ENCODE data around the gene LRRC7. TPM values are rescaled to one million over a fixed set of nuclear protein-coding genes. Genes with fewer than 3 reads are reported as not detected.

Gene LRRC7
- total and polyA plus RNA-seq, 2 donors (not counting 1 experiment from before 2014, with no cell fraction given), result 0.03 TPM; not detected in 1

DNA sequence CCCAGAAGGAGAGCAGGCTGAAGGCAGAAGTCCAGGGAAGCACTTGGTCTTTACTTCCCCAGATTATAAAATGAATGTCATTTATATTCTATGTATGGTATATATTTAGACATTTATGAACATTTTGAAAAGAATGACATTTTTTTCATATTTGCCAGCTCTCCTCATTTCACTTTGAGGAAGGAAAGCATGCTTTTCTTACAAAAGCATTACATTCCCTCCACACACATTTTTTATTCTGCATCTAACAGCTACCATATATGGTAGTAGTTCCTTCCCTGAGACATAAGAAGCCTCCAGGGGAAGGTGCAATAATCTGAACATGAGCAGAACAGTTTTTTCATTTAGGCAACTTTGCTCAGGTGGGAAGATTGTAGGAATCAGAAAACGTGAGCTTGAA, 94.0 kb downstream of the LRRC7 start:
- Histone ChIP-seq H3K9ac (ENCODE audit: insufficient read depth, low read length) (no peak overlapping the region), H3K4me1 (ENCODE audit: control insufficient read depth, extremely low read depth, insufficient read depth, low read length) (no peaks in the 10 kb centered on the region), H3K27ac (ENCODE audit: insufficient read depth, low read length) (no peak overlapping the region), H3K4me2 (ENCODE audit: extremely low read depth, insufficient read depth, low read length) (no peak overlapping the region), H3K9me3 (ENCODE audit: control insufficient read depth, insufficient read depth, low read depth, low read length) (no peaks in the 10 kb centered on the region), H2AFZ (ENCODE audit: low read length) (no peak overlapping the region), H3K4me3 (replicated peaks in 1 of 4; ENCODE audit: control extremely low read depth in 1 of 4, insufficient read depth in 1 of 4, low read depth in 3 of 4, low read length in 4 of 4) (no peak overlapping the region), H4K20me1 (ENCODE audit: control insufficient read depth, extremely low read depth, insufficient read depth, low read length) (no peaks in the 10 kb centered on the region), H3K27me3 (ENCODE audit: control insufficient read depth, insufficient read depth, low read length) (no peaks in the 10 kb centered on the region), H3K79me2 (ENCODE audit: control insufficient read depth, insufficient read depth, low read length) (no peaks in the 10 kb centered on the region), H3K36me3 (ENCODE audit: control insufficient read depth, insufficient read depth, low read length) (no peaks in the 10 kb centered on the region)
- TF ChIP-seq, protein P1, sequence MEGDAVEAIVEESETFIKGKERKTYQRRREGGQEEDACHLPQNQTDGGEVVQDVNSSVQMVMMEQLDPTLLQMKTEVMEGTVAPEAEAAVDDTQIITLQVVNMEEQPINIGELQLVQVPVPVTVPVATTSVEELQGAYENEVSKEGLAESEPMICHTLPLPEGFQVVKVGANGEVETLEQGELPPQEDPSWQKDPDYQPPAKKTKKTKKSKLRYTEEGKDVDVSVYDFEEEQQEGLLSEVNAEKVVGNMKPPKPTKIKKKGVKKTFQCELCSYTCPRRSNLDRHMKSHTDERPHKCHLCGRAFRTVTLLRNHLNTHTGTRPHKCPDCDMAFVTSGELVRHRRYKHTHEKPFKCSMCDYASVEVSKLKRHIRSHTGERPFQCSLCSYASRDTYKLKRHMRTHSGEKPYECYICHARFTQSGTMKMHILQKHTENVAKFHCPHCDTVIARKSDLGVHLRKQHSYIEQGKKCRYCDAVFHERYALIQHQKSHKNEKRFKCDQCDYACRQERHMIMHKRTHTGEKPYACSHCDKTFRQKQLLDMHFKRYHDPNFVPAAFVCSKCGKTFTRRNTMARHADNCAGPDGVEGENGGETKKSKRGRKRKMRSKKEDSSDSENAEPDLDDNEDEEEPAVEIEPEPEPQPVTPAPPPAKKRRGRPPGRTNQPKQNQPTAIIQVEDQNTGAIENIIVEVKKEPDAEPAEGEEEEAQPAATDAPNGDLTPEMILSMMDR (conservative IDR thresholded peaks at IDR 0.05 in 1 of 2, IDR thresholded peaks at IDR 0.05 in 1 of 2; ENCODE audit: low read depth in 1 of 2, low read length in 2 of 2), result no peak
- TF ChIP-seq EZH2 (IDR thresholded peaks at IDR 0.05; ENCODE audit: low read length, missing control alignments), result no peak
- peak in 1 of 2 donors; percentile 31 for DNase-seq (ENCODE audit: low read depth in 2 of 2)

DNA sequence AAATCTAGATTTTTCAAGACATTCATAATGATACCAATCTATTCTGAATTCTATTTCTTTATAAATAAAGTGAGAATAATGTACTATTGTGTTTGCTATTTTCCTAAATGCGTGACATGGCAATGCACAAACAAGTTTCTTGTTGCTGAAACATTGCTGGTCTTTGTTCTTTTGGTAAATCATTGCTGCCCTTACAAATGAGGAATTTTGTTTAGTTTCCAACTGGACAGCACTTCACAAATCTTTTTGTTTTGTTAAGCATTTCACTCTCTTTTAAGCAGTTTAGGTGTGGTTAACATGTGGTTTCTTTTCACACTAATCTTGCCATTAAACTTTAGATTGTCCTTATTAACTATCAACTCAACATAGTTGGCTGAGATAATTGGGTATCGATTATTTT, 94.6 kb downstream of the LRRC7 start:
- H3K79me2 ChIP-seq (ENCODE audit: control insufficient read depth, insufficient read depth, low read length), result no peaks in the 10 kb centered on the region
- no peaks in the 10 kb centered on the region for H3K4me1 ChIP-seq (ENCODE audit: control insufficient read depth, extremely low read depth, insufficient read depth, low read length)
- H3K9ac ChIP-seq (ENCODE audit: insufficient read depth, low read length), result no peak overlapping the region
- no peaks in the 10 kb centered on the region for H4K20me1 ChIP-seq (ENCODE audit: control insufficient read depth, extremely low read depth, insufficient read depth, low read length)
- no peaks in the 10 kb centered on the region for H3K9me3 ChIP-seq (ENCODE audit: control insufficient read depth, insufficient read depth, low read depth, low read length)
- no peak overlapping the region for H2AFZ ChIP-seq (ENCODE audit: low read length)
- DNase-seq (ENCODE audit: low read depth in 2 of 2), result no peak
- no peak overlapping the region for H3K27ac ChIP-seq (ENCODE audit: insufficient read depth, low read length)
- no peak overlapping the region for H3K4me2 ChIP-seq (ENCODE audit: extremely low read depth, insufficient read depth, low read length)
- TF ChIP-seq EZH2 (IDR thresholded peaks at IDR 0.05; ENCODE audit: low read length, missing control alignments), result no peak
- TF ChIP-seq, protein P1 (conservative IDR thresholded peaks at IDR 0.05 in 1 of 2, IDR thresholded peaks at IDR 0.05 in 1 of 2; ENCODE audit: low read depth in 1 of 2, low read length in 2 of 2), result no peak
- H3K27me3 ChIP-seq (ENCODE audit: control insufficient read depth, insufficient read depth, low read length), result no peaks in the 10 kb centered on the region
- H3K36me3 ChIP-seq (ENCODE audit: control insufficient read depth, insufficient read depth, low read length), result no peaks in the 10 kb centered on the region
- H3K4me3 ChIP-seq (replicated peaks in 1 of 4; ENCODE audit: control extremely low read depth in 1 of 4, insufficient read depth in 1 of 4, low read depth in 3 of 4, low read length in 4 of 4), result no peak overlapping the region

DNA sequence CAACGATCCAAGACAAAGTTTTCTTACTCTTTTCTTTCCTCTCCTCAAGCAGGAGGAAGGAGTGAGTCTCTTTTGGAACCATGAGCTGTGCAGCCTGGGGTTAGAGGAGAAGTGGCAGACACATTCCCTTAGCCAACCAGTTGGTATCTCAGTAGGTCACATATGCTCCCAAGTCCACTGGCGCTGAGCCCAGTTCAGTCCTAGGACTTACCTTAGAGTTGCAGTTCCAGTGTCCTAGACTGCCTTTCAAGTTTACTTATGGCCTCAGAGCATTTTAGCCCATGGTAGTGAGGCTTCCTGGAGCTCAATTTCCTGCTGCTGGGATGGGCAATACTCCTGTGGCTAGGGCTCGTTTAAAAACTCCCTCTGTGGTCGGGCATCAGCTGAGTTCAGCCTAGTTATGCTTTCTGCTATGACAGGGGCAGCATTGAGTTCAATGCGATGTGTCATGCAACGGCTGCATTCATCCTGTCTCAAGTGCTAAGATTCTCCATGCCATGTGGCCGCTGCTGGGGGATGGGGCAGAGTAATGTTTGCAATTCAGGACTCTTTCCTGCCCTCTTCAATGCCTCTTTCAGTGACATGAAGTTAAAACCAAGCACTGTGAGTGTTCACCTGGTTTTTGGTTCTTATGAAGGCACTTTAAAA, 103.8 kb downstream of the LRRC7 start:
- no peak overlapping the region for H2AFZ ChIP-seq (ENCODE audit: low read length)
- H3K4me1 ChIP-seq (ENCODE audit: control insufficient read depth, extremely low read depth, insufficient read depth, low read length), result no peaks in the 10 kb centered on the region
- no peak for TF ChIP-seq EZH2 (IDR thresholded peaks at IDR 0.05; ENCODE audit: low read length, missing control alignments)
- TF ChIP-seq, protein P1 (conservative IDR thresholded peaks at IDR 0.05 in 1 of 2, IDR thresholded peaks at IDR 0.05 in 1 of 2; ENCODE audit: low read depth in 1 of 2, low read length in 2 of 2), result no peak
- H3K27me3 ChIP-seq (ENCODE audit: control insufficient read depth, insufficient read depth, low read length), result no peaks in the 10 kb centered on the region
- H3K79me2 ChIP-seq (ENCODE audit: control insufficient read depth, insufficient read depth, low read length), result no peaks in the 10 kb centered on the region
- H3K27ac ChIP-seq (ENCODE audit: insufficient read depth, low read length), result no peak overlapping the region
- no peak overlapping the region for H3K4me2 ChIP-seq (ENCODE audit: extremely low read depth, insufficient read depth, low read length)
- DNase-seq (ENCODE audit: low read depth in 2 of 2), result peak in 1 of 2 donors; percentile 81
- H4K20me1 ChIP-seq (ENCODE audit: control insufficient read depth, extremely low read depth, insufficient read depth, low read length), result no peaks in the 10 kb centered on the region
- H3K36me3 ChIP-seq (ENCODE audit: control insufficient read depth, insufficient read depth, low read length), result no peaks in the 10 kb centered on the region
- no peak overlapping the region for H3K9ac ChIP-seq (ENCODE audit: insufficient read depth, low read length)
- no peaks in the 10 kb centered on the region for H3K9me3 ChIP-seq (ENCODE audit: control insufficient read depth, insufficient read depth, low read depth, low read length)
- H3K4me3 ChIP-seq (replicated peaks in 1 of 4; ENCODE audit: control extremely low read depth in 1 of 4, insufficient read depth in 1 of 4, low read depth in 3 of 4, low read length in 4 of 4), result no peak overlapping the region

Data from fibroblast of lung (primary cell).